CD4-positive, alpha-beta T cell (primary cell): ENCODE measurements around the gene TULP4. TPM values are rescaled to one million over a fixed set of nuclear protein-coding genes. Genes with fewer than 3 reads are reported as not detected.

Experiments
- ATAC-seq: fragments of 200-7000 bp; cut with Tn5 transposase; one replicate; pipeline ENCODE4 v1.10.0; 2022; ENCODE audit warnings: mild to moderate bottlenecking; ENCODE audit not compliant: poor library complexity
- CTCF ChIA-PET: fragments of 350-600 bp; sonication (Branson Sonifier 250); formaldehyde crosslinking; loops from one replicate; lab custom pipeline; 2021; ENCODE audit warnings: antibody characterized with exemption, inconsistent platforms; lab: Charles Lee
- POLR2A ChIA-PET: fragments of 350-600 bp; sonication (Branson Sonifier 250); formaldehyde crosslinking; loops from one replicate; lab custom pipeline; 2021; ENCODE audit warnings: antibody characterized with exemption, inconsistent platforms; lab: Charles Lee
- DNase-seq, 14 experiments: peaks; one replicate each; pipeline ENCODE4 v3.0.0-alpha.2; 2013 to 2020; ENCODE audit warnings: mixed read lengths in 2 of 14
- H3K27ac ChIP-seq, 2 donors: one replicate each; pipeline versions ENCODE4 v1.5.1 to v1.7.0; 2013; ENCODE audit warnings: low read length in 2 of 2, low read depth in 1 of 2, mild to moderate bottlenecking in 1 of 2
- H3K27me3 ChIP-seq, 2 experiments: 1 replicate in 1 of 2; 2 replicates in 1 of 2; pipeline versions ENCODE4 v1.6.1 to v1.7.0; 2013; ENCODE audit warnings: low read length in 2 of 2, control low read depth in 1 of 2, mild to moderate bottlenecking in 1 of 2, moderate library complexity in 1 of 2; ENCODE audit not compliant: insufficient read depth in 2 of 2, control insufficient read depth in 1 of 2
- H3K36me3 ChIP-seq: one replicate; pipeline ENCODE4 v1.6.1; 2013; ENCODE audit warnings: low read length, control low read depth; ENCODE audit not compliant: insufficient read depth
- H3K4me1 ChIP-seq: one replicate; pipeline ENCODE4 v1.6.1; 2013; ENCODE audit warnings: low read length, control low read depth; ENCODE audit not compliant: insufficient read depth
- H3K4me3 ChIP-seq: one replicate; pipeline ENCODE4 v1.5.1; 2013; ENCODE audit warnings: mild to moderate bottlenecking, low read length, moderate library complexity
- H3K9me3 ChIP-seq, 2 experiments: 1 replicate in 1 of 2; 2 replicates in 1 of 2; pipeline versions ENCODE4 v1.6.1 to v1.7.0; 2013; ENCODE audit warnings: low read length in 2 of 2, mild to moderate bottlenecking in 2 of 2, control low read depth in 1 of 2, moderate library complexity in 1 of 2; ENCODE audit not compliant: control insufficient read depth in 1 of 2, insufficient read depth in 1 of 2
- H3K27ac Mint-ChIP-seq: one replicate; pipeline ENCODE4 v1.8.0; 2020; ENCODE audit warnings: mixed read lengths
- H3K27me3 Mint-ChIP-seq: one replicate; pipeline ENCODE4 v1.8.0; 2021; ENCODE audit warnings: mixed read lengths
- H3K36me3 Mint-ChIP-seq: one replicate; pipeline ENCODE4 v1.8.0; 2021; ENCODE audit warnings: low read depth, mixed read lengths
- H3K4me1 Mint-ChIP-seq: one replicate; pipeline ENCODE4 v1.8.0; 2021; ENCODE audit warnings: low read depth, mixed read lengths
- H3K4me3 Mint-ChIP-seq: one replicate; pipeline ENCODE4 v1.8.0; 2020; ENCODE audit warnings: mild to moderate bottlenecking, mixed read lengths
- H3K9me3 Mint-ChIP-seq: one replicate; pipeline ENCODE4 v1.8.0; 2020; ENCODE audit warnings: mixed read lengths
- CTCF ChIP-seq: fragments of 200-600 bp; IDR thresholded peaks from one replicate; pipeline ENCODE4 v1.8.0; 2022; ENCODE audit warnings: antibody characterized with exemption, mild to moderate bottlenecking
- intact Hi-C, 2 experiments: fragments of 100-400 bp; cut with DNase I in 1 of 2; cut with micrococcal nuclease in 1 of 2; formaldehyde crosslinking; loops; one replicate each; pipeline versions ENCODE4 v1.15.1 to v1.9.0; 2023 to 2025; cut with DNase I, micrococcal nuclease
- total RNA-seq, 174 experiments: library from RNA in 2 of 174; stranded (reverse) in 2 of 174; gene quantifications; one replicate each; pipeline ENCODE4 v1.2.3 and lab custom pipeline; 2021 to 2026

The TULP4 gene
- total RNA-seq, 2 experiments from 2014 or later, result 66.1 to 68.2 TPM

DNA sequence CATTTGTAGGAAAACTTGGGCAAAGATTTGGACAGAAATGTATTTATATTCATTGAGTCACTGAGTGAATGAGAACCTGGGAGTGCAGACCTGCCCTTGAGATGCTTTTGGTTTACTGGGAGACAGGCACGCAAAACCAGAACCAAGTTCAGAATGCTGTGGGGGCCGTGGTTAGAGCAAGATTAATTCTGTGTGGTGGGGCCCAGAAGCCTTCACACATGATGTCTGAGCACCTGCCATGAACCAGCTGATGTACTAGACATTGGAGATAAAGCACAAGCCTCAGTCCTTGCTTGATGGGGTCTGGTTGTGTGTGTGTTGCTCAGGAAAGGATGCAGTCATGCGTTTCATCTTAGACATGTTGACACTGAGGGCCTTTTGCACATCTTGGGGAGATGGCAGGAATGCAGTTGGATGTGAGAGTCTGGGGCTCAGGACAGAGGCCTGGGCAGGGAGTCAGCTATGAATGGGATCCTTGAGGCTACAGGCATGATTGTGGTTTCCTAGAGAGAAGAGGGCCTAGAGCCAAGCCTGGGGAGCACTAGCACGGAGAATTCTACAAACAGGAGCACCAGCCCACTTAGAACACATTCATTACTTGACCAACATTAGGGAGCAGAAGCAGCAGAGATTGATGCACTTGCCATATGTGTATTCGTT, 133.3 kb downstream of the TULP4 start:
- Mint-ChIP-seq H3K36me3 (peaks cover 43% of the 10 kb centered on the region), H3K4me1 (no peaks in the 10 kb centered on the region), H3K4me3 (no peak overlapping the region), H3K27ac (no peak overlapping the region), H3K27me3 (no peaks in the 10 kb centered on the region), H3K9me3 (no peaks in the 10 kb centered on the region)
- ChIA-PET CTCF (no interaction called here), POLR2A (no interaction called here)
- no peak for TF ChIP-seq CTCF
- H3K27me3 ChIP-seq, result no peaks in the 10 kb centered on the region
- no peaks in the 10 kb centered on the region for H3K4me1 ChIP-seq
- no peak overlapping the region for H3K4me3 ChIP-seq
- H3K9me3 ChIP-seq, result no peaks in the 10 kb centered on the region
- ATAC-seq (no peak), DNase-seq (no peak)
- no peak overlapping the region for H3K27ac ChIP-seq
- H3K36me3 ChIP-seq, result peaks cover 9% of the 10 kb centered on the region
- intact Hi-C loops, result loop anchor here in 1 of 2 experiments (10.0 kb wide), 1 partner anchor 221 kb away; no protein-coding TSS in a partner anchor

- TF ChIP-seq CTCF, result no peak
- H3K4me1 ChIP-seq, result no peaks in the 10 kb centered on the region
- intact Hi-C loops, result loop anchor here in 1 of 2 experiments (10.0 kb wide), 1 partner anchor 224 kb away; no protein-coding TSS in a partner anchor
- Mint-ChIP-seq H3K36me3 (peaks cover 55% of the 10 kb centered on the region), H3K9me3 (no peaks in the 10 kb centered on the region), H3K27ac (no peak overlapping the region), H3K27me3 (no peaks in the 10 kb centered on the region), H3K4me1 (no peaks in the 10 kb centered on the region), H3K4me3 (no peak overlapping the region)
- H3K4me3 ChIP-seq, result no peak overlapping the region
- H3K9me3 ChIP-seq, result no peaks in the 10 kb centered on the region
- no peaks in the 10 kb centered on the region for H3K27me3 ChIP-seq
- H3K36me3 ChIP-seq, result peaks cover 20% of the 10 kb centered on the region
- POLR2A ChIA-PET, result no interaction called here
- CTCF ChIA-PET, result no interaction called here
- H3K27ac ChIP-seq, result no peak overlapping the region
- ATAC-seq, result no peak
- DNase-seq, result no peak
Measured at GRCh38 chr6:158448856-158449255, 136.6 kb downstream of the TULP4 start.

DNA sequence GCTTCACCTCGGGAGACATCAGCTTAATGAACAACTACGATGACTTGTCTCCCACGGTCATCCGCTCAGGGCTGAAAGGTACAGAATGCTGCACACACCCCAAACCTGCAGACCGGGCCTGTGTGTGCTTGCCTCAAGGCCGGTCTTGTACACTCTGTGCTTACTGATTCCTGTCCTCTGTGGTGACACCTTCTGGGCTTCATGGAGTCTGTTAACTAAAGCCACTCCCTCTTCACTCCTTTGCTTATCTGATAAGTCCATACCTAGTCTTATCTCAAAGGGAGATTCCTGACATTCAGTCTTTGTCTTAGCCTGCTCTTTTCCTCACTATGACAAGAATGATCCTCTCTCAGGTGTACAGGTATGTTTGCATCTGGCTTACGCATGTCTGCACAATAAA, 139.9 kb downstream of the TULP4 start:
- H3K27ac Mint-ChIP-seq, result no peak overlapping the region
- peaks cover 55% of the 10 kb centered on the region for H3K36me3 Mint-ChIP-seq
- H3K4me1 ChIP-seq, result no peaks in the 10 kb centered on the region
- ChIA-PET CTCF (no interaction called here), POLR2A (no interaction called here)
- no peak overlapping the region for H3K27ac ChIP-seq
- no peak for TF ChIP-seq CTCF
- DNase-seq (no peak), ATAC-seq (no peak)
- H3K27me3 ChIP-seq, result no peaks in the 10 kb centered on the region
- H3K4me1 Mint-ChIP-seq, result no peaks in the 10 kb centered on the region
- H3K4me3 Mint-ChIP-seq, result no peak overlapping the region
- no peaks in the 10 kb centered on the region for H3K9me3 ChIP-seq
- H3K4me3 ChIP-seq, result no peak overlapping the region
- peaks cover 26% of the 10 kb centered on the region for H3K36me3 ChIP-seq
- intact Hi-C loops, result no loop called here
- H3K9me3 Mint-ChIP-seq, result no peaks in the 10 kb centered on the region
- no peaks in the 10 kb centered on the region for H3K27me3 Mint-ChIP-seq
